Measurements from ENCODE around the gene UBR3.
"Not testable (repeated sequence)": the region's sequence is repeated elsewhere in the genome, so short reads cannot be mapped to it uniquely, and the experiment has no call there.

Gene UBR3, protein sequence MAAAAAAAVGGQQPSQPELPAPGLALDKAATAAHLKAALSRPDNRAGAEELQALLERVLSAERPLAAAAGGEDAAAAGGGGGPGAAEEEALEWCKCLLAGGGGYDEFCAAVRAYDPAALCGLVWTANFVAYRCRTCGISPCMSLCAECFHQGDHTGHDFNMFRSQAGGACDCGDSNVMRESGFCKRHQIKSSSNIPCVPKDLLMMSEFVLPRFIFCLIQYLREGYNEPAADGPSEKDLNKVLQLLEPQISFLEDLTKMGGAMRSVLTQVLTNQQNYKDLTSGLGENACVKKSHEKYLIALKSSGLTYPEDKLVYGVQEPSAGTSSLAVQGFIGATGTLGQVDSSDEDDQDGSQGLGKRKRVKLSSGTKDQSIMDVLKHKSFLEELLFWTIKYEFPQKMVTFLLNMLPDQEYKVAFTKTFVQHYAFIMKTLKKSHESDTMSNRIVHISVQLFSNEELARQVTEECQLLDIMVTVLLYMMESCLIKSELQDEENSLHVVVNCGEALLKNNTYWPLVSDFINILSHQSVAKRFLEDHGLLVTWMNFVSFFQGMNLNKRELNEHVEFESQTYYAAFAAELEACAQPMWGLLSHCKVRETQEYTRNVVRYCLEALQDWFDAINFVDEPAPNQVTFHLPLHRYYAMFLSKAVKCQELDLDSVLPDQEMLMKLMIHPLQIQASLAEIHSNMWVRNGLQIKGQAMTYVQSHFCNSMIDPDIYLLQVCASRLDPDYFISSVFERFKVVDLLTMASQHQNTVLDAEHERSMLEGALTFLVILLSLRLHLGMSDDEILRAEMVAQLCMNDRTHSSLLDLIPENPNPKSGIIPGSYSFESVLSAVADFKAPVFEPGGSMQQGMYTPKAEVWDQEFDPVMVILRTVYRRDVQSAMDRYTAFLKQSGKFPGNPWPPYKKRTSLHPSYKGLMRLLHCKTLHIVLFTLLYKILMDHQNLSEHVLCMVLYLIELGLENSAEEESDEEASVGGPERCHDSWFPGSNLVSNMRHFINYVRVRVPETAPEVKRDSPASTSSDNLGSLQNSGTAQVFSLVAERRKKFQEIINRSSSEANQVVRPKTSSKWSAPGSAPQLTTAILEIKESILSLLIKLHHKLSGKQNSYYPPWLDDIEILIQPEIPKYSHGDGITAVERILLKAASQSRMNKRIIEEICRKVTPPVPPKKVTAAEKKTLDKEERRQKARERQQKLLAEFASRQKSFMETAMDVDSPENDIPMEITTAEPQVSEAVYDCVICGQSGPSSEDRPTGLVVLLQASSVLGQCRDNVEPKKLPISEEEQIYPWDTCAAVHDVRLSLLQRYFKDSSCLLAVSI (N-terminal part only)

DNA sequence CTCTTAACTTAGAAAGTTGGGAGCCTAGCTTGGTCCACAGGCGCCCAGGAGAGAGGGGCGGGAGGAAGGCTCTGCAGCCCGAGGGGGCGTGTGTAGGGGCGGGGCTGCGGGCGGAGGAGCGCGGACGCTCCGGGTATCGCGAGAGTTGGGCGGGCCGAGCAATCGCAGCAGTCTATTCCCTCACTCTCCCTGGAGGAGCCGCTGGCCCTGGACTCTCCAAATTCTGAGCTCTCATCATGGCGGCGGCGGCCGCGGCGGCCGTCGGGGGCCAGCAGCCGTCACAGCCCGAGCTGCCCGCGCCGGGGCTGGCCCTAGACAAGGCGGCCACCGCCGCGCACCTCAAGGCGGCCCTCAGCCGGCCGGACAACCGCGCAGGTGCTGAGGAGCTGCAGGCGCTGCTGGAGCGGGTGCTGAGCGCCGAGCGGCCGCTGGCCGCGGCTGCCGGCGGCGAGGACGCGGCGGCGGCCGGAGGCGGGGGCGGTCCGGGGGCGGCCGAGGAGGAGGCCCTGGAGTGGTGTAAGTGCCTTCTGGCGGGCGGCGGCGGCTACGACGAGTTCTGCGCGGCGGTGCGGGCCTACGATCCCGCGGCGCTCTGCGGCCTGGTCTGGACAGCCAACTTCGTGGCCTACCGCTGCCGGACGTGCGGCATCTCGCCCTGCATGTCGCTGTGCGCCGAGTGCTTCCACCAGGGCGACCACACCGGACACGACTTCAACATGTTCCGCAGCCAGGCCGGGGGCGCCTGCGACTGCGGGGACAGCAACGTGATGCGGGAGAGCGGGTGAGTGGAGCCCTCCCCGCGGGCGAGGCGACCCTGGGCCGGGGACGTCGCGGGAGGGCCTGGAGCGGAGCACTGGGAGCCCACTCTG lies at the start of gene UBR3:
TSS of gene UBR3 (plus strand) at position 183 of the 869 bp plus-strand sequence. CDS start at position 237, 54 bp downstream.
- peak; percentile 67 for DNase-seq (ENCODE audit: low read depth, low spot score)

DNA sequence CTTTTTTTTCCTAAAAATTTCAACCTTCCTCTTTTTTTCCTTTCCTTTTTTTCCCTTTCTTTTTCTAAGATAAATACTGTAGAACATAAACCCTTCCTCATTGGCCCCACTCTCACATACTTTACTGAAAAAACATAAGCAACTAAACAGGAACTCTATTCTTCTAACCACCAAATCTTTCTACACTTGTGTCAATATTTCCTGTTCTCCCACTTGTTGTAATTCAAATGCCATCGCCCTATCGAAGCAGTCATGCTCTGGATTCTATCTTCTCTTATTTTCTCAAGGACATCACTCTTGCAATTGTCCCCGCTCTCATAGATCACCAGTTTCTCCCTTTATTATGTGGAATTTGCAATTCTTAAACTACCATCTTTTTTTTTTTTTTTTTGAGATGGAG lies 48.8 kb upstream of the UBR3 start:
- no peak for DNase-seq (ENCODE audit: low read depth, low spot score)

DNA sequence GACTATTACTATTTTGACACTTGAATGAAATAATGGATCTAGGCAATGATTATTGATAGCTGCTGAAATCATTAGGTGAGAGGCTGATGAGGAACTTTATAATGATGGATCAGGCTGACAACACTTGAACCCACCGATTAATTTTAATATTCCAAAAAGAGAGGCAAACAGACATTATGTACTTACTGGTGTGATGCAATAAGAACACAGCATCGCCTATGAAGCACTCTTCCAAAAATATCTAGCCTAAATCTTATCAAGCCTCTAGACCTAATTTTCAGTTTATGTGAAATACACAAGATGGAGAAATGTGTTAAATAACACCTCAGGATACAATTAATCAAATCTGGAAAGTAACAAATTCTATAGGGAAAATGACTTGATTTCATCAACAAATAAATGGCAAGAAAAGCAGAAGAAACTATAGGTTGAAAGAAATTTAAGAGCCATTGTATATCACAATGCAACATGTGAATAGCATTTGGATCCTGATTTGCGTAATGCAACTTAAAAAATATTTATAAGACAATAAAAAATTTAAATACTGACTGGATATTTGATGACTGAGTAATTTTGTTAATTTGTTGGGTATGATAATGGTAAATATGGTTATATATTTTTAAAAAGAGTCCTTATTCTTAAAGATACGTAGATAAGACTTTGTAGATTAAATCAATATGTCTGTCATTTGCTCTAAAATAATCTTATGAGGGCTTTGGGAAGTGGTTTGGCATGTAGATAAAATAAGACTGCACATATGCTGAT lies 45.8 kb upstream of the UBR3 start:
- DNase-seq (ENCODE audit: low read depth, low spot score) = no peak

DNA sequence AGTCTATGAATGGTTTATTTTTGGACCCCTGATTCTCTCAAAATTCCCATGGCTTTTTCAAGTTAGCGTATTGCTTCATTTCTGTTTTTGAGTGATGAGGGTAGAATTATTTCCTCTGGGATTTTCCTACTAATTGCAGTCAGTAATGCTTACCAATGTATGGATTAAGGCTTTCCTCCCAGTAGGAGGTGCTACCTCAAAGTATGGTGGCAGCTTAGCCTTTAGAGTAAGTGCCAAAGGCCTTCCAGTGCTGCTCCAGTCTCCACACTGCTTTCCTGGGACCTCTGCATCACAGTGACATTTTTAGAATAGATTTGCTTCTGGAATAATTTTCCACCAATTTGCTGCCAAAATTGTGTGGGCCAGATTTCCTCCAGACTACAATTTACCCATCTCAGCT lies 44.7 kb upstream of the UBR3 start:
- no peak for DNase-seq (ENCODE audit: low read depth, low spot score)

DNA sequence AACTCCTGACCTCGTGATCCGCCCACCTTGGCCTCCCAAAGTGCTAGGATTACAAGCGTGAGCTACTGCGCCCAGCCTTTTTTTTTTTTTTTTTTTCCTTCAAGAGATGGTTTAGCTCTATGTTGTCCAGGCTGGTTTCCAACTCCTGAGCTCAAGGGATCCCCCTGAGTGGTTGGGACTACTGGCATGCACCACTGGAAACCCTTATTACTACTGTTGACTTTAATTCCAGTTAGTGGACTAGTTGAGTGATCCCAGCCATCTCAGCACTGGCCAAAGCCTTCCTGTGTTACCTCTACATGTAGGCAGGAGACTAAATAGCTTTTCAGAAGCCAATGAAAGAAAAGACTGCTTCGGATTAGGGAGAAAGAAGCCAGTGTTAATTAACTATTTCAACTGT lies 36.7 kb upstream of the UBR3 start:
- DNase-seq (ENCODE audit: low read depth, low spot score) = no peak

DNA sequence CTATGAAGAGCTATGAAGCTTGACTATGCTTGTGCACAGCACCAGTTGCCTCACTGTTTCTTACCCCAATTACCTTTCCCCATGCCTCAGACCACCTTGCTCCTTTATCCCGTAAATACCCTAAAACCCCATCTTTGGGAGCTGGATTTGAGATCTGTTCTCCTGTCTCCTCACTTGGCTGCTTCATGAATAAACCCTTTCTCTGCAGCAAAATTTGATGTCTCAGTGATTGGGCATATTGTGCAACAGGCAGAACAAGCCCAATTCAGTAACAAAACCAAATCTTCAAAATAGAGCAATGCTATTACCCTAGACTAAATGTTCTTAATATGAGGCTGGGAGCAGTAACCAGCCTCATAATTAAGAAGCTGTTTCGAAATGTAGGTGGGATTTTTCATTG lies 32.1 kb upstream of the UBR3 start:
- DNase-seq (ENCODE audit: low read depth, low spot score) = no peak

DNA sequence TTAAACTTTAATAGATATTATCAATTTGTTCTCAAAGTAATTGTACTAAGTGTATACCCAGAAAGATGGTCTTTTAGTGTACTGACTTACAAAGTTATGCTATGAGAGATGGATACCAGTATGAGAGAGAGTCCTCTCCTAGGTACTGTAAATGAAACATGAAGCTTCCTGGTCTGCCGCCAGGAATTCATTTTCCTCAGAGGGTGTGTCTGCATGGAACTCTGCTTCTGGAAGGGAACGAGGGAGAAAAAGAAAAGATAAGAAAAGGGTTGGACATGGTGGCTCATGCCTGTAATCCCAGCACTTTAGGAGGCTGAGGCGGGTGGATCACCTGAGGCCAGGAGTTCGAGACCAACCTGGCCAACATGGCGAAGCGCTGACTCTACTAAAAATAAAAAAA lies 30.8 kb upstream of the UBR3 start:
- no peak for DNase-seq (ENCODE audit: low read depth, low spot score)

DNA sequence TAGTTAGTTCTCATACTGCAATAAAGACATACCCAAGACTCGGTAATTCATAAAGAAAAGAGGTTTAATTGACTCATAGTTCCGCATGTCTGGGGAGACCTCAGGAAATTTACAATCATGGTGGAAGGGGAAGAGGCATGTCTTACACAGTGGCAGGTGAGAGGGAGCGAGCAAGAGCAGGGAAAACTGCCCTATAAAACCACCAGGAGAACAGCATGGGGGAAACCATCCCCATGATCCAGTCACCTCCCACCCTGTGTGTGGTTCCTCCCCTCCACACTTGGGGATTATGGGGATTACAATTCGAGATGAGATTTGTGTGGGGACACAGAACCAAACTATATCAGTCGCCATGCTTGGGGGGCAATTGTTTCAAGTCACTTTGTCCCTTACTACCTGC lies 29.7 kb upstream of the UBR3 start:
- no peak for DNase-seq (ENCODE audit: low read depth, low spot score)

DNA sequence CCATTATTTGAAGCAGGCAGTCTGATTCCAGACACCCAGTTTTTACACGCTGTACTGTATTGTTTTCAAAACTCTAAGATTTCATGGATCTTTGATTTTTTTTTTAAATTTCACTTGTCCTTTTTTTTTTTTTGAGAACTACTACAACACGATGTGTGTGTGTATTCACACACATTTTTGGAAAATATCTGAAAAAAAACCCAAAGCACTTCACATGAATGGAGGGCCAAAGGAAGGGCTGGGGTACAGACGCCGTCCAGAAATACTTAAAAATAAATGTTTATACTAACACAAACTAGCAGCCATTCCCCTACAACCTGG lies 28.9 kb upstream of the UBR3 start:
- DNase-seq (ENCODE audit: low read depth, low spot score) = no peak

DNA sequence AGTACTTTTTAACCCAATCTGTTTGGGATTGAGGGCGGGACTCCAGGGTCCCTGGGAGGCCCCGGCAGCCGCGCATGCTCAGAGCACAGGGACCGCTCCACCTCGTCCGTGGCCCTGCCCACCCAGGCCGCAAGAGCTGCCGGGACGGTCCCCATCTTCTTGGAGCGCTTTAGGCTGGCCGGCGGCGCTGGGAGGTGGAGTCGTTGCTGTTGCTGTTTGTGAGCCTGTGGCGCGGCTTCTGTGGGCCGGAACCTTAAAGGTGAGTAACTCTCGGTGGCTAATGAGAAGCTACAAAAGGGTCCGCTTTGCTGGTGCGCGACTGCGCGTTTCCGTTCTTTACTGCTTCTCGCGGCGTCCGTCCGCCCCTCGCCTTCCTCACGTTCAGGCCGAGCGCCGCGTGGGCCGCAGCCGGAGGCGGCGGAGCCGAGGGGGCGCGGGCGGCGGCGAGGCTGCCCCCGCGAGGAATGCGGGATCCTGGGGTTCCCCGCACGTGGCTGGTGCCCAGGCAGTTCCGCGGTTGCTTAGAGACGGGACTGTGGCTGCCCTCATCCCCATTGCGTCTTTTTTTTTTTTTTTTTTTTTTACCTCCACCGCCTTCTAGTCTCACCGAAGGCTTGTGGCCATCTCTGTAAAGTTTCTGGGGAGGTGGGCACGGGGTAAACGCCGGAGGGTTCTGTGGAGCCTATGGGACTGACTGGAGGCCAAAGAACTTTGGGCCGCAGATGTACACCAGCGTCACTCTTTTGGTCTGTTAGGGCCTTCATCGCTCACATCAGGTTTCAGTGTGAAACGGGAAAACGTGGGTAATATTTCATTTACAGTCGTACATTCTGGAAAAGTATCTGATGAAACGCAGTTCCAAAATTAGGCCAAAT lies 28.3 kb upstream of the UBR3 start, which contains the start of gene SSB:
TSS of gene SSB (plus strand) at position 154 of the 875 bp plus-strand sequence. CDS start 2,090 bp downstream, outside the sequence.
- DNase-seq (ENCODE audit: low read depth, low spot score) = peak; percentile 70

DNA sequence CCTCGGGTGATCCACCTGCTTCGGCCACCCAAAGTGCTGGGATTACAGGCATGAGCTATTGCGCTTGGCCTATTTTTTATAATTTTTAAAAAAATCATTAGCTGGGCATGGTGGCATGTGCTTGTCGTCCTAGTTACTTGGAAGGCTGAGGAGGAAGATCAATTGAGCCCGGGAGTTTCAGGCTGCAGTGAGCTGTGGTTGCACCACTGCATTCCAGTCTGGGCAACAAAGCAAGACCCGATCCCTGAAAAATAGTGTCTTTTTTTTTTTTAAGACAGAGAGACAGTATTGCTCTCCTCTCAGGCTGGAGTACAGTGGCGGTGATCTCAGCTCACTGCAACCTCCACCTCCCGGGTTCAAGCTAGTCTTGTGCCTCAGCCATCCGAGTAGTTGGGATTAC lies 23.8 kb upstream of the UBR3 start:
- DNase-seq (ENCODE audit: low read depth, low spot score) = no peak

DNA sequence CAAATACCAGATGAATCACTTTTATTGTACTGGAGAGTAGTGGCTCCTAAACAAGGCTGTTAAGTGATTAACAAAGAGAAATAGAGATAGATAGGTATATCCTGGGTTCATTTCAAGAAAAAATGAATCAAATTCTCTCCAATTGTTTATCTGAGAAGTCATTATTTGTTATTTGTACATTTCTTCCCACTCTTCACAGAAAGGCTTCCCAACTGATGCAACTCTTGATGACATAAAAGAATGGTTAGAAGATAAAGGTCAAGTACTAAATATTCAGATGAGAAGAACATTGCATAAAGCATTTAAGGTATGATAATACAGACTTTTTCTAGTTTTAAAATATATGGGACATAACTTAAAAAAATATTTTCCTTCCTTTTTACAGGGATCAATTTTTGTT lies 20.7 kb upstream of the UBR3 start:
- no peak for DNase-seq (ENCODE audit: low read depth, low spot score)

DNA sequence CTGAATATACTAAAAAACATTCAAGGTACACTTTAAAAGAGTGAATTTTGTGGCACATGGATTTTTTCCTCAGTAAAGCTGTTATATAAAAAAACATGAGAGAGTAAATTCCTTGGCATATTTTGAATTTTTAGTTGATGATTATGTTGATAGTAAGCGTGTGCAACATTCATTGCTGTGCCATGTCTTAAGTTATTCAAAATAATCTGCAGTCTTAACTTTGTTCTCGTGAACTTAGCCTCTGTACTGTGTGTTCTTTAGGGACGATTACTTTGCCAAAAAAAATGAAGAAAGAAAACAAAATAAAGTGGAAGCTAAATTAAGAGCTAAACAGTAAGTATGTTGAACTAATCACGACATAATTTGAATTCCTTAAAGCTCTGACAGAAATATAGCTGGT lies 19.0 kb upstream of the UBR3 start:
- DNase-seq (ENCODE audit: low read depth, low spot score) = no peak

DNA sequence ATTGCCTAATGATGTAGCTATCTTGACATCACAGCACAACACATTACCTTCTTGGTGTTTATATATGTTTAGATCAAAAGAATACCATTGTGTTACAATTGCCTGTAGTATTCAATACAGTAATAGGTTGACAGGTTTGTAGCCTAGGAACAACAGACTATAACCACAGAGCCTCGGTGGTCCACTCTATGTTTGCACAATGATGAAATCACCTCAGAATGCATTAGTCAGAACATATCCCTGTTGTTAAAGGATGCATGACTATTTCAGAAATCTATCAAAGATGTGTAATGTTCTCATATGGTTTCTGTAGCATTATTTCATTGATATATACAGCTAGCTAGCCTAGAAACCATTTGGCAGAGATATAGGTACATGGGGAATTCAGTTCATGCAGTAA lies 11.4 kb upstream of the UBR3 start:
- DNase-seq (ENCODE audit: low read depth, low spot score) = peak; percentile 31

DNA sequence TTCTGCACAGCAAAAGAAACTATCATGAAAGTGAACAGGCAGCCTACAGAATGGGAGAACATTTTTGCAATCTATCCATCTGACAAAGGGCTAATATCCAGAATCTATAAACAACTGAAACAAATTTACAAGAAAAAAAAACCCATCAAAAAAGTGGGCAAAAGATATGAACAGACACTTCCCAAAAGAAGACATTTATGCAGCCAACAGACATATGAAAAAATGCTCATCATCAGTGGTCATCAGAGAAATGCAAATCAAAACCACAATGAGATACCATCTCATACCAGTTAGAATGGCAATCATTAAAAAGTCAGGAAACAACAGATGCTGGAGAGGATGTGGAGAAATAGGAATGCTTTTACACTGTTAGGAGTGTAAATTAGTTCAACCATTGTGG lies 10.3 kb upstream of the UBR3 start:
- not testable (repeated sequence) for DNase-seq (ENCODE audit: low read depth, low spot score)

DNA sequence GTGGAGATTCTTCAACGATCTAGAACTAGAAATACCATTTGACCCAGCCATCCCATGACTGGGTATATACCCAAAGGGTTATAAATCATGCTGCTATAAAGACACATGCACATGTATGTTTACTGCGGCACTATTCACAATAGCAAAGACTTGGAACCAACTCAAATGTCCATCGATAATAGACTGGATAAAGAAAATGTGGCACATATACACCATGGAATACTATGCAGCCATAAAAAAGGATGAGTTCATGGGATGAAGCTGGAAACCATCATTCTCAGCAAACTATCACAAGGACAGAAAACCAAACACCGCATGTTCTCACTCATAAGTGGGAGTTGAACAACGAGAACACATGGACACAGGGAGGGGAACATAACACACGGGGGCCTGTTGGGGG lies 9.9 kb upstream of the UBR3 start:
- not testable (repeated sequence) for DNase-seq (ENCODE audit: low read depth, low spot score)

DNA sequence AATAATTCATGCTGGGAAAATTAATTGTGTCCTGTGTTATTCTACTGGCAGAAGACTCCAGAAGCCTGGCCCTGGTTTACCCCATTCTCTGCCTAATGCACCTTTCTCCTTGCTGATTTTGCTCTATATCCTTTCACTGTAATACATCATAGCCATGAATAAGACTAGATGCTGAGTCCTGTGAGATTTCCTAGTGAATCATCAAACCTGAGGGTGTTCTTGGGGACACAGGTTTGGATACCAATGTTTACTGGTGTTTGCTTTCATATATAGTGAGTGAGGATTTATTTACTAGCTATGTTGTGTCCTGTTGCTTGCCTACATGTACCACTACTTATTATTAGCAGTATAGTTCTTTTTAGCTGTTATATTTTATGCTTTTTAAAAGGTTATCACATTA lies 9.0 kb upstream of the UBR3 start:
- DNase-seq (ENCODE audit: low read depth, low spot score) = no peak

DNA sequence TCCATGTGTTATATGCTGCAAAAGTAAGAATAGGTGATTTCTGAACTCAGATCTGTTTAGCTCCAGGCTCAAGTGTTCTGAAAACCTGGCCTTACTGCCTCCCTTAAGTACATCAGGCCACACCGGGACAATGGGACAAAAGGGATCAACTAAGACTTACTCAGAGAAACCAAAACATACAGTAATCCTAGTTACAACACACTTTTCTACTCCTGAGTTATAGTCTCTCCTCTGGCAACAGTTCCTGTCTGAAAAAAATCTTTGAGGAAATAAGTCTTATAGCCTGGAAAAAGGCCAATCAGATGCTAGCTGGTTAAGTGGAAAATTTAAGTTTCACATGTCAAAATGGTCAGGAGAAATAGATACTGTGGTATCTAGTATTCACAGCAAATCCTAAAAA lies 8.1 kb upstream of the UBR3 start:
- no peak for DNase-seq (ENCODE audit: low read depth, low spot score)

DNA sequence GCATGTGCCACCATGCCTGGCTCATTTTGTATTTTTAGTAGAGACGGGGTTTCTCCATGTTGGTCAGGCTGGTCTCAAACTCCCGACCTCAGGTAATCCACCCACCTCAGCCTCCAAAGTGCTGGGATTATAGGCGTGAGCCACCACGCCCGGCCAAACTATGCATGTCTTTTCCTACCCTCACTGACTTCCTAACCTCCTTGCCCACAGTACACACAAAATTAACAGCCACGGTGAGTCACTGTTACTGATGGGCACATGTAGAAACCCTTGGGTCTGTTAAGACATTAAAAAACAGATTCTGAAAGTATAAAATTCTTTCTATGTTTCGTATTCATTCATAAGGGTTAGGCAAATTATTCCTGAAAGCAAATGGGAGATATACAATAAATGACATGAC lies 7.2 kb upstream of the UBR3 start:
- DNase-seq (ENCODE audit: low read depth, low spot score) = not testable (repeated sequence)
